GM18951 (cell line): ENCODE measurements around the gene MRPS33.
"Not testable (repeated sequence)": the region's sequence is repeated elsewhere in the genome, so short reads cannot be mapped to it uniquely, and the experiment has no call there.

ENCODE experiments used
- POLR2A ChIP-seq: IDR thresholded peaks from 4 replicates; pipeline ENCODE4 v1.6.1; 2011; ENCODE audit warnings: mild to moderate bottlenecking; ENCODE audit not compliant: insufficient read length, insufficient read depth; ENCODE audit errors: extremely low read depth
- in situ Hi-C: fragments of 300-500 bp; cut with MboI; formaldehyde crosslinking; loops from one replicate; pipeline ENCODE4 v1.12.0; 2022; ENCODE audit warnings: low sequenced_read_pairs, mixed read lengths, inconsistent platforms; ENCODE audit not compliant: unreplicated experiment

Gene MRPS33

DNA sequence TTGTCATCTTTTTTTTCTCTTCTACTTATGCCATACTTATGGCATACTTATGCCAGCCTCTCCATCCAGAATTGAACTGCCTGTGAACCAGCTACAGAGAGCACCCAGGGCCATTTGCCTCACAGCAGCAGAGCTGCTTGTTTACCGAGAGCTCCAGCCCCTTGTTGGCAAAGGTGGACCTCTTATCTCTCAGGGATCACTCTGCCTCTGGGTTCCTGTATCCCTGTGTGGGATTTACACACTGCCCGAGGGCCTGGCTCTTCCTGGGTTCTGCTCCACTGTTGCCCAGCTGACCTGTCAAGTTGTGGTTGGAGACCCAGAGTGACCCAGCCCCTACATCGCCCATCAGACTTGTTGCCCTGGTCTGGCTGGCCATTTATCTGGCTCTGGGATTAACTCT lies 22.3 kb downstream of the MRPS33 start:
- no peak for TF ChIP-seq POLR2A
- in situ Hi-C loops, result no loop called here

DNA sequence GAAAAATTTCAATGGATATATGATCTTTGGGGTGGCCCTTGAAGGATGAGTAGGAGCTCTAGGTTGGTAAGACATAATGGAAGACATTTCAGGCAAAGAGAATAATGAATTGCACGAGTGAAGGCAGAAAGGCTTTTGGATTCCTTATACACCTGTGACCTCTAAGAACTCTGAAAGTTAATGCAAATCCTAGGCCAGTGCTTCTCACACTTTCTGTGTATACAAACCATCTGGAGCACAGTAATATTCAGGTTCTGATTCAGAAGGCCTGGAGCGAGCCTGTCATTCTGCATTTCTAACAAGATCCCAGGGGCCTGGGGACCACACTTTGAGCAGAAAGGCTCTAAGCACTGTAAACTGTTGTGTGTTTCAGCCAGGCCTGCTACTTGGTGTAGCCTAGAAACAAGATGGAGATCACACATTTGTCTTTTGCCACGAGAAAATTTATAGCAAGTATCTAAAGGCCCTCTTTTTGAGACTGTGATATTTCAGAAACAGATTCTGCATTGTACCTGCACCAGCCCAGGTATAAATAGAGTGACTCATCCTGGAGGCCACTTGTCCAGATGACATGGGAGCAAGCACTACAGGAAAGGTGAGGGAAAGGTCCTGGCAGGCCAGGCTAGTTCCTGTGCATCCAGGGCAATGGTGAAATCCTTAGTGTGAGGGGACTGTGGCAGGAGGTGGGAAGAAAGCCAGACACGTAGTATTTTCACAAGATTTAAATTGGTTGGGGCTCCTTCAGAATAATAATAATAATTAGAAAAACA lies 24.4 kb downstream of the MRPS33 start:
- in situ Hi-C loops, result no loop called here
- TF ChIP-seq POLR2A, result no peak

DNA sequence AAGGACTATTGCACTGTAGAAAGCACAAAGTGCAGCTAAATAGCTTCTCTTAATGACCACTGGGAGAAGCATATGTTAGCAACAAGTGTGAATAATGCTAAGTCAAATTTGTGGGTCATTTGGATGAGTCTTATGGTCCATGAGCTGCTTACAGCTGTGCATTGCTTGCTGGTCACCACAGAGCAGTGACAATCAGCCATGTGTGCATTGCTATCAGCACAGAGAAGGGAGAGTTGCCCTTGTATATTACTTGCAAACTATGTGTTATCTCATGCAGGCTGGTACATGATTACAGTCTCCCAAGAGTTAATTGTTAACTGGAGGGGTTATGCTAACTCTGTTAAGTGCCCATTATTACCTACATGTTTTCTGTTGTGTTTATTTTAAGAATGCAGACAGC lies 25.7 kb downstream of the MRPS33 start:
- in situ Hi-C loops, result no loop called here

DNA sequence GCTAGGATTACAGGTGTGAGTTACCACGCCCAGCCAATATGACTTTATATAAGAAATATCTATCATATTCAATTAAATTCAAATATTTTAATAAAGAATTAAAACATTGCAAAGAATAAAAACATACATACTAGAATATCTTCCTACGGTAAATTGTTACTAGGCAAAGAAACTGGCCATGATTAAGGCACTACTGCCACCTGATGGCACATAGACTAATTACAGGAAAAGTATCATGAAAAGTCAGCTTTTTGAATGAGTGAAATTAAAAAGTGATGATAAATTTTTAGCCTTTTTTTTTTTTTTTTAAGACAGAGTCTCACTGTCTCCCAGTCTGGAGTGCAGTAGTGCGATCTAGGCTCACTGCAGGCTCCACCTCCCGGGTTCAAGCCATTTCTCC lies 30.9 kb downstream of the MRPS33 start:
- in situ Hi-C loops, result no loop called here
- no peak for TF ChIP-seq POLR2A

More for the DNA sequence above, 25.7 kb downstream of the MRPS33 start:
- TF ChIP-seq POLR2A, result no peak

DNA sequence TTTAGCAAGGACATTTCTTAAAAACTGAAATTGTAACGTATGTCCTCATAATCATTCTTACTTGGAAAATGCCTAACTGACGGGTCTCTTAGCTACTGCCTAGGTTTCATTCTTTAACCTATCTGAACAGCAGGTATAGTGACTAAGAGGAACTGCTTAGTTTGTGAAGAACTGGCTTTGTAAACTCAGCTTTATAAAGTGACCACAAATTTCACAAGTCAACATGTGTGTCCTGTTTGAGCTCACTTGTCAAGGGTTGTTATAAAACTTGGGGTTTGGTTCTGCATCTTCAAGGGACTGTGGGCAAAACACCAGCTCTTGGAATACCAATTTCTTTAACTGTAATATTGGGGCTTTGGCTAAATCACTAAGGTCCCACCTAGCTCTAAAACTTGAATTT lies 32.2 kb downstream of the MRPS33 start:
- no peak for TF ChIP-seq POLR2A
- in situ Hi-C loops, result no loop called here

DNA sequence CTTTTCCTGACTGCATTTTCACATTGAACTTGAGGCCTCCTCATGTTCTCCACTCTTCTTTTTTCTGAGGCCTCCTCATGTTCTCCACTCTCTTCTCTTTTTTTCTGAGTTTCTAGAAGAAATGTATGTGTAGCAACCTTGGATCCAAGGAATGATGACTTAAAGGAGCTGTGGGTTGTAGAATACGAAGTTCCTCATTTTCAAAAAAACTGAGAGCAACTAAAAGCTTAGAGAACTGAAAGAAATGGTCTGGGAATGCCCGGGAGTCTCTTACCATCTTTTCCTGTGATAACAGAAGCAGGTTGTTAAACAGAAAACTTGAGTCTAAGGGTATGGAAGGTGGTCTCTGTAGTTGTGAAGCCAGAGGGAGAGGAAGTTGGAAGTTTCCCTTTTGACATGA lies 32.8 kb downstream of the MRPS33 start:
- no peak for TF ChIP-seq POLR2A
- in situ Hi-C loops, result no loop called here

DNA sequence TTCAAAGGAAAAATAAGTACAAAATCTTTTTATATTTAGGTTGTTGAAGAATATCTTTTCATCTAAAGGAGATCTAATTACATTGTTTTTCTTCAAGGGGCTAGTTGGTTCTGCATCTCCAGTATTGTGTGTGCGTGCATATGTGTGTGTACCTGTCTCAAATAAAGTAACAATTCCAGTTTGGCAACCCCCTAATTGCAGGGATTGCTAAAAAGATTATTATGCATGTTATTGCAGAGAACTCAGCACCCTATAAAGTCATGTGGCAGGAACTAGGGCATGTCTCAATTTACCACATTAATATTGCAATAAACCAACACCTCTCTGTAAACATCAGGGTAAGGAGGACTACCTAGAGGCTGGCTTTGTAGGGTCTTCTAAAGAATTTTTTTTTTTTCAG lies 37.0 kb downstream of the MRPS33 start:
- in situ Hi-C loops, result no loop called here
- TF ChIP-seq POLR2A, result no peak

DNA sequence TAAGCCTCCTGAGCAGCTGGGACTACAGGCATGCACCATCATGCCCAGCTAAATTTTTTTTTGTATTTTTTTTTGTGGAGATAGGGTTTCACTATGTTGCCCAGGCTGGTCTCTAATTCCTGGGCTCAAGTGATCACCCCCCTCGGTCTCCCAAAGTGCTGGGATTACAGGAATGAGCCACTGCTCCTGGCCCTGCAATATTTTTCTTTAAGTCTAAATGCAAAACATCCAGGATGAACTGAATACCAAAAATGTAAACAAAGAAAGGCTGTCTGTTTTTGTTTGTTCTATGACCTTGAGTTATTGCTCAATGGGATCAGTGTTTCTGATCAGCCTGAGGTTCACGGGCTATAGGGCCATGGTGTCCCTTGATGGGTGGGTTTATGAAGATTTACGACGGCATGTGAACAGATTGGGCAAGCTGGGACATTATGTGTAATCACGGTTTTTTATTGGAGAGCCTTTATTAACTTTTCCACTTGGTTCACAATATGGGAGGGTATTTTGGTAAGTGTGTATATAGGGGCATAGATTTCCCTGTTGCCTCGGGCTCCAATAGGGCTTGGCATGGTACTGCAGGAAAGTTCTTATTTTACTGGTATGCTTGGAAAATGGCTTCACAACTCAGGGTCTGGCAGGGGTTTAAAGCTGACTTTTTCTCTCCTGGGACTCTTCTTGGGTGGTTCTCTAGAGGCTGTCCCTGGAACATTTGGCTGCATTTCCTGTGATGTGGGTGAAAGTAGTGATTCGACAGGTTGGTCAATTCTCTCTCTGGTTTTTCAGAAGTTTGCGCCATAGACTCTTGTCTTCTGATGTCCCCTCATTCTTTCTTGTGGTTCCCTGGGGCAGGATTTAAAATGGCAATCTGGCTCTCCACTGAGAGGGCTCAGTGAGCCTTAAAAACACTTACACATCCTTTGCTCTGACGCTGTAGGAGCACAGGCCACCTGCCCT lies 41.6 kb downstream of the MRPS33 start:
- no peak for TF ChIP-seq POLR2A
- in situ Hi-C loops, result no loop called here

DNA sequence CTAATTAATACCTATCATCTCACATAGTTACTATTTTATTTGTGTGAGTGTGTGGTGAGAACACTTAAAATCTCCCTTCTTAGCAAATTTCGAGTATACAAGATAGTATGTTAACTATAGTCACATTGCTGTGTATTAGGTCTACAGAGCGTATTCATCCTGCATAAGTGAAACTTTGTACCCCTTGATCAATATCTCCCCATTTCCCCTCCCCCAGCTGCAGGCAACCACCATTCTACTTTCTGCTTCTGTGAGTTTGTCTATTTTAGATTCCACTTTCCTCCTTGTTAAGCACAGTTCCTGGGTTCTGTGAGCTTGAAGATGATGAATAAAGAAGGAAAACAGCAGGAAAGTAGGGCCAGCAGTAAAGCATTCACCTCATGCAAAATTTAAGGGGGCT lies 42.4 kb downstream of the MRPS33 start:
- no peak for TF ChIP-seq POLR2A
- in situ Hi-C loops, result no loop called here

DNA sequence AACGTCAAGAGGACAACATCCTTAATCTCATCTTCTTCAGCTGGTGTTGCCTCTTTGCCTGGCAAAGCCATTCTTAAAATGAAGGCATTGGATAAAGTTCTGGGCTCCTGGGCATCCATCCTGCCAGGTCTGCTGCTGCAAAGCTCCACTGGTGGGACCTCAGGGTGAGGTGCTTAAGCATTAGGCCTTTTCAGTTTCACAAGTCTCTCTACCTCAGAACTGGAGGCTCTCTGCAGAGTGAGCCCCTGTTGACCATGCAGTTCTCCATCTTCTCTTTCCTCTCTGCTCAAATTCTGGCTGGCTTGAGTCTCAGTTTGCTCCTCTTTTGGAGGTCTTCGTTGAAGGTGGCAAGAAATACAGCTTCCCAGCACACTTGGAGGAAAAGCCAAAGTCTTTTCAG lies 47.3 kb downstream of the MRPS33 start:
- in situ Hi-C loops, result no loop called here

DNA sequence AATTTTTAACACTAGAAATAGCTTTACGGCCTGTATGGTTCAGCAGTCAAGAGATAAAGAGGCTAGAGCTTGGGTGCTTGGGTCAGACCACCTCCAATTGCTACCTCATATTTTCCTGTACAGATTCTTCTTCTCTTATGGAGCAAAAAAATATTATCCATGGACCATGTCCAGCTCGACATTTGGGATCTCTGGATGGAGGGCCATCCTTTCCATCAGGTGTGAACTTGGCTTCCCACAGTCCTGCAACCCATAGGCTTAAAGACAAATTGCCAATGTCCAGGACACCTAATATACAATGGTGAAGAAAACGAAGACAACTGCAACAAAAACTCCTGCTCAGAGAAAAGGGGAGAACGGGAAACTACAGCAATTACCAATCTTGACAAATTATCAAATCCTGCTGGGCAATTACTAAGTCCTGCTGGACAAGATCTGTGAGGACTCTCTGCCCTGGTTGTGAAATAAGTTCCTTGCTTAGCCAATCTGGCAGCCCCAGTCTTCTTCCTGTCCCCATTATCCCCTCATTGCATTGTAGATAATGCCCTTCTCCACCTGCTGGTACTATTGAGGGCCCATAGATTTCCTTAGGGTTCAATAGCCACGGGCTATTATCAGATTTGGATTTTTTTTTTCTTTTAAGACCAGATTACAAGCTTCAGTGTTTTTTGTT lies 48.1 kb downstream of the MRPS33 start:
- no peak for TF ChIP-seq POLR2A
- in situ Hi-C loops, result no loop called here

More for the DNA sequence above, 47.3 kb downstream of the MRPS33 start:
- TF ChIP-seq POLR2A, result no peak

DNA sequence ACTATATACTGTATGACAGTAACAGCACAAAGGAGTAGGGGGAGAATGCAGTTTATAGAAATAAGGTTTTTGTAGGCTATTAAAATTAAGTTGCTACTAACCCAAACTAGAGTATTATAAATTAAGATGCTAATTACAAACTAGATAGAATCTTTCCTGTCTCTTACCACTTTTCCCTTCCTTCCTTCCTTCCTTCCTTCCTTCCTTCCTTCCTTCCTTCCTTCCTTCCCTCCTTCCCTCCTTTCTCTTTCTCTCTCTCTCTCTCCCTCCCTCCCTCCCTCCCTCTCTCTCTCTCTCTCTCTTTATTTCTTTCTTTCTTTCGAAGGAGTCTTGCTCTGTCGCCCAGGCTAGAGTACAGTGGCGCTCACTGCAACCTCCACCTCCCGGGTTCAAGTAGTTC lies 53.6 kb downstream of the MRPS33 start:
- in situ Hi-C loops, result no loop called here

DNA sequence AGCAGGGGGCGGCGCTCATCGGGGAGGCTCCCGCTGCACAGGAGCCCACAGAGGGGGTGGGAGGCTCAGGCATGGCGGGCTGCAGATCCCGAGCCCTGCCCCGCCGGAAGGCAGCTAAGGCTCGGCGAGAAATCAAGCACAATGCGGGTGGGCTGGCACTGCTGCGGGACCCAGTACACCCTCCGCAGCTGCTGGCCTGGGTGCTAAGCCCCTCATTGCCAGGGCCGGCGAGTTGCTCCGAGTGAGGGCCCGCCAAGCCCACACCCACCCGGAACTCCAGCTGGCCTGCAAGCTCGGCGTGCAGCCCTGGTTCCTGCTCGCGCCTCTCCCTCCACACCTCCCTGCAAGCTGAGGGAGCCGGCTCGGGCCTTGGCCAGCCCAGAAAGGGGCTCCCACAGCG lies 57.8 kb downstream of the MRPS33 start:
- in situ Hi-C loops, result not testable (repeated sequence)

More for the DNA sequence above, 53.6 kb downstream of the MRPS33 start:
- no peak for TF ChIP-seq POLR2A
